Right renal pelvis (tissue), 4 donors: ENCODE results near the gene AMBN. TPM values are rescaled to one million over a fixed set of nuclear protein-coding genes. Genes with fewer than 3 reads are reported as not detected.

ENCODE experiments used
- polyA plus RNA-seq, 4 donors: library from polyadenylated mRNA; unstranded; fragments of 120-200 nt; gene quantifications; one replicate each; pipeline ENCODE4 v1.2.1, GENCODE V29; 2013; ENCODE audit not compliant: insufficient read length in 4 of 4

The AMBN gene
- polyA plus RNA-seq, 4 donors = 1.2 to 1.6 (median 1.5) TPM

Other genes starting within 250 kb of the AMBN start
- not detected for gene SMR3A, start 231.5 kb upstream of the AMBN start, polyA plus RNA-seq
- not detected for gene SMR3B, start 209.1 kb upstream of the AMBN start, polyA plus RNA-seq
- not detected for gene OPRPN, start 194.3 kb upstream of the AMBN start, polyA plus RNA-seq
- gene MUC7, start 120.1 kb upstream of the AMBN start, polyA plus RNA-seq = under 1 TPM in 3 of 4 donors, not detected in 1; 0.07 to 0.11 (median 0.08) TPM
- not detected for gene AMTN, start 73.7 kb upstream of the AMBN start, polyA plus RNA-seq
- 1 to 10 TPM; 4.9 to 7.0 (median 5.7) TPM for gene ENAM, start 36.5 kb downstream of the AMBN start, polyA plus RNA-seq
- 1 to 10 TPM in 1 of 4 donors, under 1 TPM in 3; 0.54 to 1.1 (median 0.84) TPM for gene JCHAIN, start 74.3 kb downstream of the AMBN start, polyA plus RNA-seq
- 10 to 100 TPM; 44.1 to 50.3 (median 49.6) TPM for gene UTP3, start 96.3 kb downstream of the AMBN start, polyA plus RNA-seq
- gene RUFY3, start 129.7 kb downstream of the AMBN start, polyA plus RNA-seq = 100 to 1,000 TPM in 2 of 4 donors, 10 to 100 TPM in 2; 81.1 to 109 (median 99.7) TPM
- 100 to 1,000 TPM; 118 to 139 (median 137) TPM for gene GRSF1, start 247.6 kb downstream of the AMBN start, polyA plus RNA-seq